Hepatocyte (in vitro differentiated cells): ENCODE results near the gene ZHX3. TPM values are rescaled to one million over a fixed set of nuclear protein-coding genes. Genes with fewer than 3 reads are reported as not detected.

Experiments
- DNase-seq: peaks from one replicate; pipeline ENCODE4 v3.0.0-alpha.2; 2016; ENCODE audit warnings: low spot score
- H2AFZ ChIP-seq: fragments of 200-600 bp; sonication (generic); 2 replicates; pipeline ENCODE4 v1.6.0; 2016; ENCODE audit warnings: antibody characterized with exemption, mild to moderate bottlenecking
- H3K27ac ChIP-seq: fragments of 200-600 bp; sonication (generic); 2 replicates; pipeline ENCODE4 v1.5.1; 2016; ENCODE audit warnings: mild to moderate bottlenecking
- H3K27me3 ChIP-seq: fragments of 200-600 bp; sonication (generic); 2 replicates; pipeline ENCODE4 v1.6.1; 2016
- H3K36me3 ChIP-seq: fragments of 200-600 bp; sonication (generic); replicated peaks from 2 replicates; pipeline ENCODE4 v1.5.1; 2016; ENCODE audit warnings: low read depth; ENCODE audit not compliant: insufficient read depth
- H3K4me1 ChIP-seq: fragments of 200-600 bp; sonication (generic); 2 replicates; pipeline ENCODE4 v1.5.1; 2016; ENCODE audit warnings: mild to moderate bottlenecking, moderate library complexity; ENCODE audit not compliant: insufficient read depth
- H3K4me2 ChIP-seq: fragments of 200-600 bp; sonication (generic); 2 replicates; pipeline ENCODE4 v1.6.0; 2016
- H3K4me3 ChIP-seq: fragments of 200-600 bp; sonication (generic); 2 replicates; pipeline ENCODE4 v1.5.1; 2016; ENCODE audit warnings: mild to moderate bottlenecking
- H3K79me2 ChIP-seq: fragments of 200-600 bp; sonication (generic); 2 replicates; pipeline ENCODE4 v1.6.0; 2017; ENCODE audit warnings: mild to moderate bottlenecking
- H3K9me2 ChIP-seq: fragments of 200-600 bp; sonication (generic); replicated peaks from 2 replicates; pipeline ENCODE4 v1.6.0; 2017; ENCODE audit warnings: mild to moderate bottlenecking; ENCODE audit not compliant: insufficient read depth
- H3K9me3 ChIP-seq: fragments of 200-600 bp; sonication (generic); 2 replicates; pipeline ENCODE4 v1.5.1; 2016; ENCODE audit warnings: low read depth, mild to moderate bottlenecking
- H4K20me1 ChIP-seq: fragments of 200-600 bp; sonication (generic); 2 replicates; pipeline ENCODE4 v1.6.0; 2016; ENCODE audit warnings: mild to moderate bottlenecking; ENCODE audit not compliant: insufficient read depth, poor library complexity, severe bottlenecking
- EZH2 ChIP-seq: fragments of 200-600 bp; sonication (generic); IDR thresholded peaks from 2 replicates; pipeline ENCODE4 v1.6.1; 2016; ENCODE audit warnings: antibody characterized with exemption, mild to moderate bottlenecking, borderline replicate concordance
- EZH2phosphoT487 ChIP-seq: fragments of 200-600 bp; sonication (generic); IDR thresholded peaks from one replicate; pipeline ENCODE4 v1.6.1; 2018; ENCODE audit warnings: antibody characterized with exemption, mild to moderate bottlenecking, low read depth, moderate library complexity; ENCODE audit not compliant: unreplicated experiment, severe bottlenecking
- WGBS: methylation state at CpG from one replicate; pipeline ENCODE4 v1.1.6; 2016; ENCODE audit warnings: low lambda C conversion rate; ENCODE audit errors: missing lambda C conversion rate; 5-methylcytosine and 5-hydroxymethylcytosine counted together
- polyA plus RNA-seq: library from polyadenylated mRNA; unstranded; fragments of >200 nt; fragmentation: Nextera tagmentation; extraction: Ambion mirVana; gene quantifications from 2 replicates; pipeline ENCODE4 v1.2.1, GENCODE V29; 2016
- total RNA-seq: library from RNA; depleted of rRNA; stranded (reverse); fragments of >200 nt; gene quantifications from 2 replicates; pipeline ENCODE4 v1.2.3, GENCODE V29; 2014
- TF ChIP-seq, protein P1 (sequence below): fragments of 200-600 bp; sonication (generic); IDR thresholded peaks from 2 replicates; pipeline ENCODE4 v1.5.1; 2016; ENCODE audit warnings: antibody characterized with exemption, mild to moderate bottlenecking; ENCODE audit not compliant: poor library complexity

ZHX3 gene
- total and polyA plus RNA-seq, 2 experiments from 2014 or later = 15.0 to 19.7 TPM

GRCh38 chr20:41181567-41181966, 136.0 kb downstream of the ZHX3 start:
- no peak overlapping the region for H2AFZ ChIP-seq
- H3K36me3 ChIP-seq = no peaks in the 10 kb centered on the region
- no peaks in the 10 kb centered on the region for H4K20me1 ChIP-seq
- no peak overlapping the region for H3K4me2 ChIP-seq
- H3K4me3 ChIP-seq = no peak overlapping the region
- H3K9me2 ChIP-seq = no peaks in the 10 kb centered on the region
- TF ChIP-seq, protein P1, sequence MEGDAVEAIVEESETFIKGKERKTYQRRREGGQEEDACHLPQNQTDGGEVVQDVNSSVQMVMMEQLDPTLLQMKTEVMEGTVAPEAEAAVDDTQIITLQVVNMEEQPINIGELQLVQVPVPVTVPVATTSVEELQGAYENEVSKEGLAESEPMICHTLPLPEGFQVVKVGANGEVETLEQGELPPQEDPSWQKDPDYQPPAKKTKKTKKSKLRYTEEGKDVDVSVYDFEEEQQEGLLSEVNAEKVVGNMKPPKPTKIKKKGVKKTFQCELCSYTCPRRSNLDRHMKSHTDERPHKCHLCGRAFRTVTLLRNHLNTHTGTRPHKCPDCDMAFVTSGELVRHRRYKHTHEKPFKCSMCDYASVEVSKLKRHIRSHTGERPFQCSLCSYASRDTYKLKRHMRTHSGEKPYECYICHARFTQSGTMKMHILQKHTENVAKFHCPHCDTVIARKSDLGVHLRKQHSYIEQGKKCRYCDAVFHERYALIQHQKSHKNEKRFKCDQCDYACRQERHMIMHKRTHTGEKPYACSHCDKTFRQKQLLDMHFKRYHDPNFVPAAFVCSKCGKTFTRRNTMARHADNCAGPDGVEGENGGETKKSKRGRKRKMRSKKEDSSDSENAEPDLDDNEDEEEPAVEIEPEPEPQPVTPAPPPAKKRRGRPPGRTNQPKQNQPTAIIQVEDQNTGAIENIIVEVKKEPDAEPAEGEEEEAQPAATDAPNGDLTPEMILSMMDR = no peak
- TF ChIP-seq EZH2 = no peak
- TF ChIP-seq EZH2phosphoT487 = no peak
- peak; percentile 2 for DNase-seq
- 97% methylated on average over 3 of the region's 3 CpGs for WGBS
- H3K79me2 ChIP-seq = no peaks in the 10 kb centered on the region
- no peaks in the 10 kb centered on the region for H3K27me3 ChIP-seq
- no peak overlapping the region for H3K27ac ChIP-seq
- no peaks in the 10 kb centered on the region for H3K9me3 ChIP-seq
- H3K4me1 ChIP-seq = no peaks in the 10 kb centered on the region

- Histone ChIP-seq H3K9me2 (no peaks in the 10 kb centered on the region), H2AFZ (no peak overlapping the region), H3K27ac (no peak overlapping the region), H3K4me3 (no peak overlapping the region), H3K4me1 (no peaks in the 10 kb centered on the region), H3K9me3 (no peaks in the 10 kb centered on the region), H3K27me3 (no peaks in the 10 kb centered on the region), H4K20me1 (no peaks in the 10 kb centered on the region), H3K36me3 (no peaks in the 10 kb centered on the region), H3K4me2 (no peak overlapping the region), H3K79me2 (no peaks in the 10 kb centered on the region)
- DNase-seq = no peak
- 89% methylated on average over 6 of the region's 6 CpGs for WGBS
- no peak for TF ChIP-seq EZH2
- TF ChIP-seq, protein P1 = no peak
- TF ChIP-seq EZH2phosphoT487 = no peak
Measured at GRCh38 chr20:41180599-41181333, 136.8 kb downstream of the ZHX3 start.

GRCh38 chr20:41179961-41180360, 137.6 kb downstream of the ZHX3 start:
- 96% methylated on average over 8 of the region's 8 CpGs for WGBS
- no peaks in the 10 kb centered on the region for H3K36me3 ChIP-seq
- DNase-seq = no peak

More at GRCh38 chr20:41179961-41180360, 137.6 kb downstream of the ZHX3 start:
- Histone ChIP-seq H3K9me2 (no peaks in the 10 kb centered on the region), H3K27ac (no peak overlapping the region), H4K20me1 (no peaks in the 10 kb centered on the region), H3K4me2 (no peak overlapping the region), H2AFZ (no peak overlapping the region), H3K9me3 (no peaks in the 10 kb centered on the region), H3K27me3 (no peaks in the 10 kb centered on the region), H3K4me1 (no peaks in the 10 kb centered on the region), H3K79me2 (no peaks in the 10 kb centered on the region), H3K4me3 (no peak overlapping the region)
- TF ChIP-seq, protein P1 = no peak
- TF ChIP-seq EZH2 = no peak
- TF ChIP-seq EZH2phosphoT487 = no peak
